IMR-90 (cell line): ENCODE measurements around the gene WNT7B. TPM values are rescaled to one million over a fixed set of nuclear protein-coding genes. Genes with fewer than 3 reads are reported as not detected.

ENCODE experiments used
- ATAC-seq: fragments of 200-7000 bp; cut with Tn5 transposase; 2 replicates; pipeline ENCODE4 v1.9.1; 2020; ENCODE audit warnings: low read depth, mild to moderate bottlenecking, moderate library complexity
- BruUV-seq: library from RNA; stranded (reverse); fragments of 400-500 nt; replicated peaks from 2 replicates; lab custom pipeline; 2021; lab: Mats Ljungman, UMichigan
- CTCF ChIA-PET: fragments of 300-600 bp; formaldehyde crosslinking; extraction: SDS; loops from one replicate; lab custom pipeline; 2021; ENCODE audit warnings: antibody characterized with exemption; lab: Yijun Ruan, JAX
- POLR2A ChIA-PET: fragments of 300-600 bp; sonication (Branson Sonifier 250); formaldehyde crosslinking; loops from one replicate; lab custom pipeline; 2022; ENCODE audit warnings: antibody characterized with exemption; ENCODE audit not compliant: unreplicated experiment; lab: Charles Lee
- DNase-seq: peaks from one replicate; pipeline ENCODE4 v3.0.0; 2013
- H2AFZ ChIP-seq: replicated peaks from 2 replicates; pipeline ENCODE3; 2013; ENCODE audit warnings: low read length, mild to moderate bottlenecking; ENCODE audit not compliant: poor library complexity
- H2AK5ac ChIP-seq: 2 replicates; pipeline ENCODE4 v1.6.1; 2013; ENCODE audit warnings: low read depth, low read length, inconsistent platforms
- H2AK9ac ChIP-seq: replicated peaks from 2 replicates; pipeline ENCODE3; 2013; ENCODE audit warnings: mild to moderate bottlenecking, low read depth, low read length, moderate library complexity; ENCODE audit not compliant: poor library complexity
- H2BK120ac ChIP-seq: 2 replicates; pipeline ENCODE4 v1.6.1; 2013; ENCODE audit warnings: low read depth, low read length, inconsistent platforms
- H2BK15ac ChIP-seq: 3 replicates; pipeline ENCODE4 v1.6.1; 2013; ENCODE audit warnings: low read depth, low read length, inconsistent platforms
- H2BK20ac ChIP-seq: 2 replicates; pipeline ENCODE4 v1.6.1; 2013; ENCODE audit warnings: low read depth, mild to moderate bottlenecking, inconsistent platforms, low read length, moderate library complexity
- H2BK5ac ChIP-seq: 2 replicates; pipeline ENCODE4 v1.6.1; 2013; ENCODE audit warnings: mild to moderate bottlenecking, low read depth, low read length, inconsistent platforms; ENCODE audit not compliant: poor library complexity, severe bottlenecking
- H3K14ac ChIP-seq: replicated peaks from 2 replicates; pipeline ENCODE4 v1.6.1; 2013; ENCODE audit warnings: low read depth, low read length, inconsistent platforms
- H3K18ac ChIP-seq: 2 replicates; pipeline ENCODE4 v1.6.1; 2013; ENCODE audit warnings: low read depth, low read length, control low read depth
- H3K23ac ChIP-seq: 2 replicates; pipeline ENCODE4 v1.6.1; 2013; ENCODE audit warnings: low read depth, low read length, inconsistent platforms
- H3K27ac ChIP-seq: 2 replicates; pipeline ENCODE4 v1.5.1; 2013; ENCODE audit warnings: mild to moderate bottlenecking, control low read depth, low read length; ENCODE audit not compliant: insufficient read depth
- H3K27me3 ChIP-seq: 2 replicates; pipeline ENCODE4 v1.6.1; 2013; ENCODE audit warnings: low read length; ENCODE audit not compliant: control insufficient read depth, insufficient read depth
- H3K36me3 ChIP-seq: 2 replicates; pipeline ENCODE4 v1.6.1; 2013; ENCODE audit warnings: low read length, mixed read lengths; ENCODE audit not compliant: control insufficient read depth, insufficient read depth
- H3K4ac ChIP-seq: 2 replicates; pipeline ENCODE4 v1.6.1; 2013; ENCODE audit warnings: low read depth, low read length, inconsistent platforms
- H3K4me1 ChIP-seq: 2 replicates; pipeline ENCODE4 v1.6.1; 2013; ENCODE audit warnings: low read length, mixed read lengths; ENCODE audit not compliant: control insufficient read depth, insufficient read depth
- H3K4me2 ChIP-seq: 2 replicates; pipeline ENCODE4 v1.6.1; 2013; ENCODE audit warnings: low read depth, mild to moderate bottlenecking, control low read depth, low read length, moderate library complexity
- H3K4me3 ChIP-seq: 2 replicates; pipeline ENCODE4 v1.5.1; 2013; ENCODE audit warnings: low read depth, mild to moderate bottlenecking, control low read depth, low read length, moderate library complexity; ENCODE audit not compliant: insufficient read depth
- H3K56ac ChIP-seq: 2 replicates; pipeline ENCODE4 v1.6.1; 2013; ENCODE audit warnings: low read length, inconsistent platforms; ENCODE audit not compliant: insufficient read depth; ENCODE audit errors: extremely low read depth
- H3K79me1 ChIP-seq, 2 experiments: 2 replicates each; pipeline ENCODE4 v1.6.1; 2013; ENCODE audit warnings: low read length in 2 of 2, inconsistent platforms in 1 of 2, low read depth in 1 of 2
- H3K9ac ChIP-seq: 2 replicates; pipeline ENCODE4 v1.6.1; 2013; ENCODE audit warnings: low read depth, low read length, control low read depth
- H3K9me1 ChIP-seq: 2 replicates; pipeline ENCODE4 v1.6.1; 2013; ENCODE audit warnings: low read length, inconsistent platforms; ENCODE audit not compliant: insufficient read depth
- H3K9me3 ChIP-seq: 2 replicates; pipeline ENCODE4 v1.6.1; 2013; ENCODE audit warnings: low read length; ENCODE audit not compliant: control insufficient read depth, insufficient read depth
- H4K20me1 ChIP-seq: 2 replicates; pipeline ENCODE4 v1.6.1; 2013; ENCODE audit warnings: low read length, inconsistent platforms; ENCODE audit not compliant: insufficient read depth
- H4K5ac ChIP-seq: 2 replicates; pipeline ENCODE4 v1.6.1; 2013; ENCODE audit warnings: mild to moderate bottlenecking, low read depth, low read length, control low read depth
- H4K8ac ChIP-seq, 2 experiments: 2 replicates each; pipeline ENCODE4 v1.6.1; 2013; ENCODE audit warnings: low read depth in 2 of 2, low read length in 2 of 2, control low read depth in 1 of 2, inconsistent platforms in 1 of 2
- H4K91ac ChIP-seq: 2 replicates; pipeline ENCODE4 v1.6.1; 2013; ENCODE audit warnings: low read depth, low read length, inconsistent platforms; ENCODE audit not compliant: insufficient read depth
- BHLHE40 ChIP-seq: fragments of 150-350 bp; IDR thresholded peaks from 2 replicates; pipeline ENCODE4 v1.6.1; 2016; ENCODE audit warnings: mild to moderate bottlenecking, low read depth, low read length
- CEBPB ChIP-seq: IDR thresholded peaks from 2 replicates; pipeline ENCODE4 v1.6.1; 2012; ENCODE audit warnings: low read depth, low read length, improper control_type of control experiment
- WGBS, 2 experiments: methylation state at CpG; one replicate each; pipeline versions ENCODE4 v1.1.5 to v1.1.7; 2013; ENCODE audit warnings: missing lambda C conversion rate in 2 of 2; ENCODE audit not compliant: insufficient read length in 1 of 2; ENCODE audit errors: extremely low coverage in 2 of 2; 5-methylcytosine and 5-hydroxymethylcytosine counted together
- dilution Hi-C: fragments of 300-500 bp; cut with HindIII; formaldehyde crosslinking; loops from one replicate; pipeline ENCODE4 v1.14.3; 2018; ENCODE audit warnings: low sequenced_read_pairs; ENCODE audit not compliant: unreplicated experiment
- in situ Hi-C: fragments of 300-500 bp; cut with MboI; formaldehyde crosslinking; loops from 3 replicates; pipeline ENCODE4 v1.14.3; 2019; ENCODE audit warnings: low sequenced_read_pairs, inconsistent platforms, mixed read lengths
- intact Hi-C: fragments of 100-400 bp; cut with micrococcal nuclease; formaldehyde crosslinking; loops from 2 replicates; pipeline ENCODE4 v1.10.0; 2022
- polyA plus RNA-seq, 3 experiments: library from polyadenylated mRNA; depleted of rRNA; stranded (reverse); fragments of >200 nt; gene quantifications; 2 replicates each; pipeline ENCODE4 v1.2.3, GENCODE V29; 2012; ENCODE audit warnings: low replicate concordance in 1 of 3
- total RNA-seq: library from RNA; depleted of rRNA; stranded (reverse); fragments of >200 nt; gene quantifications from 2 replicates; pipeline ENCODE4 v1.2.3, GENCODE V29; 2012

Gene WNT7B
- total and polyA plus RNA-seq, 2 of the 4 experiments (the other 2 are of a cell fraction): under 0.01 to 0.15 TPM

DNA sequence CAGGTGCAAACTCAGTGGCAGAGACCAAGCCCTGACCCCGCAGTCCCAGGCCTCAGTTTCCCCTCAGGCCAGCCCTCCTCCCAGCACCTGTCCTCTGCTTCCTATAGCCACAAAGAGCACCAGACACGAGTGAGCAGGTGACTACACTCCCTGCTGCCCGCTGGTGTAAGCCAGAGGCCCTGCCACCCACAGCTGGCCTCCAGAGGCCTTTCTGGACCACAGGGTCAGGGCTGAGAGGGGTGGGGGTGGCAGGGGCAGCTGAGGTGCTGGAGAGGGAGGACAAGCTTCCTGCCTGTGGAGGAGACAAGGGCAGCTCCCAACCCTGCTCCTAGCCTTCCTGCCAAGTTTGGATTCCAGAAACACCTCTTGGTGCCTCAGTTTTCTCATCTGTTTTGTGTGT is 31.3 kb upstream of the WNT7B start:
- Histone ChIP-seq H3K27me3 (no peaks in the 10 kb centered on the region), H3K4me2 (no peak overlapping the region), H4K91ac (peak overlapping the region; percentile 54), H4K8ac (peak overlapping the region in 1 of 2 experiments; percentile 91; a peak in 2 of 4 replicates), H3K4me1 (peaks cover 29% of the 10 kb centered on the region), H3K9ac (no peak overlapping the region), H3K79me1 (peaks cover 0 to 8% of the 10 kb centered on the region in 2 experiments; a peak in 1 of 4 replicates), H4K5ac (no peak overlapping the region; the same call in 1 of the 2 replicates), H3K4me3 (no peak overlapping the region), H3K9me3 (peaks cover 5% of the 10 kb centered on the region), H3K36me3 (no peaks in the 10 kb centered on the region), H3K27ac (peak overlapping the region; percentile 67; the same call in 1 of the 2 replicates), H2AFZ (peak overlapping the region; percentile 93), H2AK5ac (peak overlapping the region; percentile 43; the same call in 1 of the 2 replicates), H3K23ac (no peak overlapping the region), H4K20me1 (no peaks in the 10 kb centered on the region), H2BK20ac (peak overlapping the region; percentile 44), H3K56ac (no peak overlapping the region), H2AK9ac (peak overlapping the region; percentile 99), H3K9me1 (peaks cover 6% of the 10 kb centered on the region; the same call in 1 of the 2 replicates), H3K4ac (peak overlapping the region; percentile 85), H2BK15ac (no peak overlapping the region), H3K14ac (no peak overlapping the region), H2BK5ac (no peak overlapping the region), H3K18ac (no peak overlapping the region), H2BK120ac (peak overlapping the region; percentile 85)
- ChIA-PET CTCF (no interaction called here), POLR2A (no interaction called here)
- no TSS peak for BruUV-seq
- ATAC-seq (no peak), DNase-seq (no peak)
- WGBS, 2 experiments: no CpG with 5 or more reads among the region's 3 CpGs
- intact Hi-C loops (no loop called here), in situ Hi-C loops (loop anchor here (5.0 kb wide), 1 partner anchor 109 kb away; no protein-coding TSS in a partner anchor), dilution Hi-C loops (no loop called here)
- TF ChIP-seq BHLHE40 (no peak), CEBPB (no peak)
